Adrenal gland (tissue), 12 donors: ENCODE data around the gene HRNR. TPM values are rescaled to one million over a fixed set of nuclear protein-coding genes. Genes with fewer than 3 reads are reported as not detected.

Source experiments
- DNase-seq, 7 donors: peaks; one replicate each; pipeline ENCODE4 v3.0.0-alpha.2; 2019 to 2020
- H3K27ac ChIP-seq, 5 donors: fragments of 200-600 bp; sonication (generic) in 4 of 5; 1 replicate in 3 of 5; 2 replicates in 2 of 5; pipeline versions ENCODE4 v1.5.1 to v1.8.0; 2016 to 2020; ENCODE audit warnings: mild to moderate bottlenecking in 1 of 5
- H3K27me3 ChIP-seq: fragments of 200-600 bp; 2 replicates; pipeline ENCODE4 v1.8.0; 2021
- H3K36me3 ChIP-seq, 2 donors: fragments of 200-600 bp; replicated peaks in 1 of 2; 1 replicate in 1 of 2; 2 replicates in 1 of 2; pipeline versions ENCODE4 v1.5.1 to v1.8.0; 2018 to 2022
- H3K4me1 ChIP-seq, 2 donors: fragments of 200-600 bp; replicated peaks in 1 of 2; 1 replicate in 1 of 2; 2 replicates in 1 of 2; pipeline versions ENCODE4 v1.5.1 to v1.8.0; 2018 to 2021
- H3K4me3 ChIP-seq, 4 donors: fragments of 200-600 bp; sonication (generic) in 3 of 4; one replicate each; pipeline ENCODE4 v1.5.1; 2016 to 2018
- H3K9me3 ChIP-seq, 3 donors: fragments of 200-600 bp; sonication (generic) in 1 of 3; replicated peaks in 1 of 3; 1 replicate in 2 of 3; 2 replicates in 1 of 3; pipeline versions ENCODE4 v1.5.1 to v1.8.0; 2016 to 2021
- CTCF ChIP-seq, 6 experiments: fragments of 450-650 bp in 4 of 6; fragments of 200-600 bp in 2 of 6; sonication (generic) in 1 of 6; IDR thresholded peaks; 1 replicate in 5 of 6; 2 replicates in 1 of 6; pipeline versions ENCODE4 v1.5.1 to v1.8.0; 2016 to 2021; ENCODE audit warnings: antibody characterized with exemption in 6 of 6, mild to moderate bottlenecking in 2 of 6, moderate library complexity in 1 of 6
- POLR2A ChIP-seq, 2 donors: fragments of 450-650 bp; IDR thresholded peaks; one replicate each; pipeline ENCODE4 v1.6.1; 2017; ENCODE audit warnings: antibody characterized with exemption in 2 of 2, mild to moderate bottlenecking in 2 of 2, moderate library complexity in 1 of 2
- WGBS, 4 donors: extraction: QIAGEN DNeasy Blood & Tissue Kit in 2 of 4; methylation state at CpG; one replicate each; pipeline versions ENCODE4 v1.1.5 to v1.1.7; 2013 to 2017; 5-methylcytosine and 5-hydroxymethylcytosine counted together
- intact Hi-C, 2 donors: fragments of 100-400 bp; cut with DNase I; formaldehyde crosslinking; loops; one replicate each; pipeline versions ENCODE4 v1.14.1 to v1.15.0; 2022 to 2023
- polyA plus RNA-seq, 3 donors: library from polyadenylated mRNA; stranded (reverse); fragments of 200-250 nt in 2 of 3; fragments of 350-450 nt in 1 of 3; fragmentation: Illumina TruSeq in 1 of 3; extraction: RNeasy Lipid Tissue Mini Kit (QIAGEN cat#74804) in 1 of 3; gene quantifications; one replicate each; pipeline ENCODE4 v1.2.3, GENCODE V29; 2013 to 2014
- total RNA-seq, 9 donors: library from RNA; depleted of rRNA in 4 of 9; stranded (reverse); fragments of >200 nt in 4 of 9; fragments of 120-200 nt in 1 of 9; fragmentation: NEBNext Ultra II Directional in 1 of 9; extraction: Animal tissue kit (Norgen Biotek cat#: 25700) in 1 of 9; gene quantifications; one replicate each; pipeline versions ENCODE4 v1.1.0 to v1.2.4, GENCODE V29; 2013 to 2023
- donor health status: healthy with polysubstance abuse.
- donor health status: Bipolar disorder and iron deficiency.
- donor health status: DM: yes; HTN: yes; CAD: no.
- donor health status: DM: no; HTN: no; CAD: no.
- donor health status: DM: no; HTN: no; CAD: no.
- donor health status: DM: yes; HTN: yes; CAD: no.

Gene HRNR
- total and polyA plus RNA-seq, 12 donors: under 0.01 TPM; not detected in 9

- intact Hi-C loops: loop anchor here in 1 of 2 donors (10.0 kb wide), 1 partner anchor 154 kb away; no protein-coding TSS in a partner anchor
- 48 to 63% (median 51%) methylated on average over 2 of the region's 2 CpGs for WGBS, 4 donors
Observed at GRCh38 chr1:152190589-152190988, 33.4 kb downstream of the HRNR start.

GRCh38 chr1:152189657-152190442, 34.1 kb downstream of the HRNR start:
- DNase-seq: peak; percentile 29 to 87 (median 71)
- peak; percentile 49 to 82 (median 77) for TF ChIP-seq CTCF (IDR thresholded peaks at IDR 0.05)
- no peak for TF ChIP-seq POLR2A (IDR thresholded peaks at IDR 0.05)
- peaks cover 0 to 6% of the 10 kb centered on the region in 2 donors for H3K4me1 ChIP-seq
- H3K27ac ChIP-seq: peak overlapping the region in 1 of 5 donors; percentile 60
- WGBS, 4 donors: 17 to 24% (median 19%) methylated on average over 9 of the region's 9 CpGs
- H3K36me3 ChIP-seq: no peaks in the 10 kb centered on the region
- intact Hi-C loops: loop anchor here (5.0 to 10.0 kb wide), 5 partner anchors 48 to 267 kb away; no protein-coding TSS in a partner anchor
- no peaks in the 10 kb centered on the region for H3K9me3 ChIP-seq
- peak overlapping the region in 2 of 4 donors; percentile 36 to 47 for H3K4me3 ChIP-seq
- no peaks in the 10 kb centered on the region for H3K27me3 ChIP-seq

More at GRCh38 chr1:152190589-152190988, 33.4 kb downstream of the HRNR start:
- DNase-seq: no peak
- Histone ChIP-seq H3K9me3 (no peaks in the 10 kb centered on the region), H3K27me3 (no peaks in the 10 kb centered on the region), H3K36me3 (no peaks in the 10 kb centered on the region), H3K27ac (no peak overlapping the region), H3K4me3 (no peak overlapping the region), H3K4me1 (peaks cover 0 to 6% of the 10 kb centered on the region in 2 donors)
- TF ChIP-seq CTCF (IDR thresholded peaks at IDR 0.05): no peak
- TF ChIP-seq POLR2A (IDR thresholded peaks at IDR 0.05): no peak

GRCh38 chr1:152188673-152189591, 35.1 kb downstream of the HRNR start:
- peak; percentile 24 to 88 (median 83) for DNase-seq
- Histone ChIP-seq H3K27ac (peak overlapping the region in 3 of 5 donors; percentile 45 to 66 (median 60)), H3K4me3 (peak overlapping the region in 3 of 4 donors; percentile 31 to 47 (median 36)), H3K27me3 (no peaks in the 10 kb centered on the region), H3K4me1 (peaks cover 0 to 6% of the 10 kb centered on the region in 2 donors), H3K9me3 (no peaks in the 10 kb centered on the region), H3K36me3 (no peaks in the 10 kb centered on the region)
- TF ChIP-seq POLR2A (IDR thresholded peaks at IDR 0.05): no peak
- TF ChIP-seq CTCF (IDR thresholded peaks at IDR 0.05): peak; percentile 73 to 84 (median 80)
- 10 to 20% (median 11%) methylated on average over 43 to 62 of the region's 62 CpGs for WGBS, 4 donors
- intact Hi-C loops: loop anchor here (5.0 to 10.0 kb wide), 4 partner anchors 47 to 268 kb away; no protein-coding TSS in a partner anchor
